Measurements from ENCODE around the gene RHAG.

DNA sequence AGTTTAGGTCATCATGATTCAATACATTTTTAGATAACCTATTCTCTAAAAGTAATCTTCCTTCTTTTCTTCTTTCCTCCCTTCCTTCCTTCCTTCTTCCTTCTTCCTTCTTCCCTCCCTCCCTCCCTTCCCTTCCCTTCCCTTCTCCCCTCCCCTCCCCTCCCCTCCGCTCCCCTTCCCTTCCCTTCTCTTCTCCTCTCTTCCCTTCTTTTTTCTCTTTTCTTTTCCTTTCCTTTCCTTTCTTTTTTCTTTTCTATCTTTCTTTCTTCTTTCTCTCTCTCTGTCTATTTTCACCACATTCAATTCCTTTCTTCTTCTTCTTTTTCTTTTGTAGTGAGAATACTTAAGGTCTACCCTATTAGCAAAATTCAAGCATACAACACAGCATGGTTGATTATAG lies 17.3 kb upstream of the RHAG start:
- no peak for TF ChIP-seq EZH2 (IDR thresholded peaks at IDR 0.05; ENCODE audit: borderline replicate concordance, insufficient read depth, low read depth, low read length, poor library complexity, severe bottlenecking)
- TF ChIP-seq, protein P1, sequence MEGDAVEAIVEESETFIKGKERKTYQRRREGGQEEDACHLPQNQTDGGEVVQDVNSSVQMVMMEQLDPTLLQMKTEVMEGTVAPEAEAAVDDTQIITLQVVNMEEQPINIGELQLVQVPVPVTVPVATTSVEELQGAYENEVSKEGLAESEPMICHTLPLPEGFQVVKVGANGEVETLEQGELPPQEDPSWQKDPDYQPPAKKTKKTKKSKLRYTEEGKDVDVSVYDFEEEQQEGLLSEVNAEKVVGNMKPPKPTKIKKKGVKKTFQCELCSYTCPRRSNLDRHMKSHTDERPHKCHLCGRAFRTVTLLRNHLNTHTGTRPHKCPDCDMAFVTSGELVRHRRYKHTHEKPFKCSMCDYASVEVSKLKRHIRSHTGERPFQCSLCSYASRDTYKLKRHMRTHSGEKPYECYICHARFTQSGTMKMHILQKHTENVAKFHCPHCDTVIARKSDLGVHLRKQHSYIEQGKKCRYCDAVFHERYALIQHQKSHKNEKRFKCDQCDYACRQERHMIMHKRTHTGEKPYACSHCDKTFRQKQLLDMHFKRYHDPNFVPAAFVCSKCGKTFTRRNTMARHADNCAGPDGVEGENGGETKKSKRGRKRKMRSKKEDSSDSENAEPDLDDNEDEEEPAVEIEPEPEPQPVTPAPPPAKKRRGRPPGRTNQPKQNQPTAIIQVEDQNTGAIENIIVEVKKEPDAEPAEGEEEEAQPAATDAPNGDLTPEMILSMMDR (IDR thresholded peaks at IDR 0.05) = no peak

Data from B cell (primary cell).